Activated T-cell treated with anti-CD3 and anti-CD28 coated beads, Interleukin-2, amount 50 U/mL, for 24 hours (primary cell): ENCODE results near the gene SLC66A2.

Experiments used
- DNase-seq: peaks from one replicate; pipeline ENCODE4 v3.0.0-alpha.2; 2020
- H3K27ac Mint-ChIP-seq: 2 replicates; pipeline ENCODE4 v1.8.0; 2020; ENCODE audit warnings: mild to moderate bottlenecking, mixed read lengths
- H3K27me3 Mint-ChIP-seq: 2 replicates; pipeline ENCODE4 v1.8.0; 2020; ENCODE audit warnings: mixed read lengths
- H3K36me3 Mint-ChIP-seq: 2 replicates; pipeline ENCODE4 v1.8.0; 2020; ENCODE audit warnings: low read depth, mixed read lengths
- H3K4me1 Mint-ChIP-seq: 2 replicates; pipeline ENCODE4 v1.8.0; 2020; ENCODE audit warnings: low read depth, mixed read lengths
- H3K4me3 Mint-ChIP-seq: 2 replicates; pipeline ENCODE4 v1.8.0; 2020; ENCODE audit warnings: mild to moderate bottlenecking, moderate library complexity, mixed read lengths
- H3K9me3 Mint-ChIP-seq: 2 replicates; pipeline ENCODE4 v1.8.0; 2020; ENCODE audit warnings: mixed read lengths

Gene SLC66A2

GRCh38 chr18:79927607-79928562 is 23.6 kb downstream of the SLC66A2 start:
- peak; percentile 19 for DNase-seq
- Mint-ChIP-seq H3K27ac (no peak overlapping the region), H3K9me3 (peaks cover 28% of the 10 kb centered on the region), H3K4me1 (no peaks in the 10 kb centered on the region), H3K27me3 (no peaks in the 10 kb centered on the region), H3K4me3 (no peak overlapping the region), H3K36me3 (peaks cover 86% of the 10 kb centered on the region)

GRCh38 chr18:79926715-79927606 is 24.5 kb downstream of the SLC66A2 start:
- Mint-ChIP-seq H3K9me3 (peaks cover 22% of the 10 kb centered on the region), H3K36me3 (peaks cover 80% of the 10 kb centered on the region), H3K4me3 (no peak overlapping the region), H3K4me1 (no peaks in the 10 kb centered on the region), H3K27ac (no peak overlapping the region), H3K27me3 (no peaks in the 10 kb centered on the region)
- no peak for DNase-seq

GRCh38 chr18:79926306-79926705 is 25.1 kb downstream of the SLC66A2 start:
- Mint-ChIP-seq H3K9me3 (peaks cover 20% of the 10 kb centered on the region), H3K36me3 (peaks cover 78% of the 10 kb centered on the region), H3K27me3 (no peaks in the 10 kb centered on the region), H3K27ac (no peak overlapping the region), H3K4me3 (no peak overlapping the region), H3K4me1 (no peaks in the 10 kb centered on the region)
- DNase-seq = no peak

- DNase-seq = peak; percentile 14
- H3K4me1 Mint-ChIP-seq = no peaks in the 10 kb centered on the region
- H3K9me3 Mint-ChIP-seq = peaks cover 13% of the 10 kb centered on the region
- H3K27me3 Mint-ChIP-seq = no peaks in the 10 kb centered on the region
- H3K4me3 Mint-ChIP-seq = no peak overlapping the region
- no peak overlapping the region for H3K27ac Mint-ChIP-seq
- peaks cover 68% of the 10 kb centered on the region for H3K36me3 Mint-ChIP-seq
Observed at GRCh38 chr18:79924814-79925731, 26.4 kb downstream of the SLC66A2 start.

GRCh38 chr18:79923896-79924585 is 27.4 kb downstream of the SLC66A2 start:
- no peak for DNase-seq
- H3K4me1 Mint-ChIP-seq = no peaks in the 10 kb centered on the region
- H3K9me3 Mint-ChIP-seq = peaks cover 2% of the 10 kb centered on the region
- H3K27me3 Mint-ChIP-seq = no peaks in the 10 kb centered on the region
- no peak overlapping the region for H3K27ac Mint-ChIP-seq
- peaks cover 60% of the 10 kb centered on the region for H3K36me3 Mint-ChIP-seq
- no peak overlapping the region for H3K4me3 Mint-ChIP-seq

- no peaks in the 10 kb centered on the region for H3K27me3 Mint-ChIP-seq
- no peak overlapping the region for H3K4me3 Mint-ChIP-seq
- no peaks in the 10 kb centered on the region for H3K9me3 Mint-ChIP-seq
- no peaks in the 10 kb centered on the region for H3K4me1 Mint-ChIP-seq
- no peak overlapping the region for H3K27ac Mint-ChIP-seq
- peaks cover 55% of the 10 kb centered on the region for H3K36me3 Mint-ChIP-seq
- no peak for DNase-seq
Observed at GRCh38 chr18:79922971-79923411, 28.5 kb downstream of the SLC66A2 start.

DNA sequence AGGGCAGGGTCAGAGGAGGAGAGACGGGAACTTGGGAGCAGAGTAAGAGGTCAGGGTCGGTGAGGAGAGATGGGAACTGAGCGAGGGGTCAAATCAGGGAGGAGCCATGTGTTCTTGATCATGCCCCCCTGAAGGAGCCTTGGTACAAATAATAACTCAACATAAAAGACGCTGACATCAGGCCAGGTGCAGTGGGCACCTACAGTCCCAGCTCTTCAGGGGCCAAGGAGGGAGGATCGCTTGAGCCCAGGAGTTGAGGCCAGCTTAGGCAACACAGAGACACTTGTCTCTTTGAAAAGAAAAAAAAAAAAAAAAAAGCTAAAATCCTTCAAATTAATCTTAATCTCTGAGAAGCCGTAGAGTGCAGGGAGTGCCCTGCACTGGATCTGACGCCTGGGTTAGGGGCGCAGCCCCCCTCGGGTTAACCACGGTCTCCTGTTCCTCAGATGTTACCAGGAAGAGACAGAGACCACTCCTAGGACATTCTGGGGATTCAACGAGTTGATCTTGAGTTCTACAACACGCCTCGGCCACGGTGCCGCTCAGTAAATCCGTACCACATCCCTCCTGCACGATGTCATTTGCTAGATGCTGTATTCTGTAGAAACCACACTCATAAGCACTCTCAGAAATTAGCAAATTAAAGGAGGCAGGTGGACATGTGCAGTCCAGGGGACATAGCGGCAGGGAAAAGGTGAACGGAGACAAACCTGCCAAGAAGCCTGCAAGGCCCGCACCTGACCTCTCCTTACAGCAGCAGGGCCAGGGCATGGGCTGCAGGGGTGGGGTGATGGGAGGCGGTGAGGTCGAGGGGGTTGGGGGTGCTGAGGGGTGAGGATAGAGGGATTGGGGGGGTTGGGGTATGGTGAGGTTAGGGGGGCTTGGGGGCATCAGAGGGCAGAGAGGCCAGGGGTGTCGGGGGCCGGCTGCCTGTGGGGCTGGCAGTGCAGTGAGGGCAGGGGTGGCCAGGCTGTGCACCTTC is 29.2 kb downstream of the SLC66A2 start:
- no peak overlapping the region for H3K27ac Mint-ChIP-seq
- peak; percentile 14 for DNase-seq
- no peaks in the 10 kb centered on the region for H3K4me1 Mint-ChIP-seq
- H3K27me3 Mint-ChIP-seq = no peaks in the 10 kb centered on the region
- H3K9me3 Mint-ChIP-seq = no peaks in the 10 kb centered on the region
- no peak overlapping the region for H3K4me3 Mint-ChIP-seq
- H3K36me3 Mint-ChIP-seq = peaks cover 56% of the 10 kb centered on the region

GRCh38 chr18:79919089-79919488 is 32.4 kb downstream of the SLC66A2 start:
- no peaks in the 10 kb centered on the region for H3K27me3 Mint-ChIP-seq
- H3K27ac Mint-ChIP-seq = no peak overlapping the region
- no peak overlapping the region for H3K4me3 Mint-ChIP-seq
- no peaks in the 10 kb centered on the region for H3K9me3 Mint-ChIP-seq
- H3K4me1 Mint-ChIP-seq = peaks cover 4% of the 10 kb centered on the region
- H3K36me3 Mint-ChIP-seq = peaks cover 53% of the 10 kb centered on the region
- peak; percentile 23 for DNase-seq

DNA sequence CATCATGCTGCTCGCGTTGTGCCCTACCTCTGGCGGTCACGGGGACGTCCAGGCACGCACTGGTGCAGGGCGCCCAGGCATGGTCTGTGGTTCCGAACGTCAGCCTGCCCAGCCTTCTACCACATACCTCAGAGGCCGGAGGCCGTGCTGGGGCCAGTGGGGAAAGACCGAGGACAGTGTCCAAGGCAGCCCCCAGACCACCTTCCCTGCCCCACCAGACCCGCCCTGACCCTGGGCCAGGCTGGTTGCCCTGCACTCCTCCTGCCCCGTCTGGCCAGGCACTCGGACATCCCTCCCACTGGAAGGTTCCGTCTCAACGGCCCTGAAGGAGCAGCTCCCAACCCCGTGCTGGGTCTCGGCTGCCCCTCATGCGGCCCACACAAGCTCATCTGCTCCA is 32.8 kb downstream of the SLC66A2 start:
- Mint-ChIP-seq H3K4me1 (peaks cover 8% of the 10 kb centered on the region), H3K9me3 (no peaks in the 10 kb centered on the region), H3K36me3 (peaks cover 52% of the 10 kb centered on the region), H3K4me3 (no peak overlapping the region), H3K27ac (no peak overlapping the region), H3K27me3 (no peaks in the 10 kb centered on the region)
- DNase-seq = no peak

GRCh38 chr18:79917853-79918614 is 33.4 kb downstream of the SLC66A2 start:
- Mint-ChIP-seq H3K4me3 (no peak overlapping the region), H3K27me3 (no peaks in the 10 kb centered on the region), H3K36me3 (peaks cover 53% of the 10 kb centered on the region), H3K4me1 (peaks cover 14% of the 10 kb centered on the region), H3K27ac (no peak overlapping the region), H3K9me3 (no peaks in the 10 kb centered on the region)
- DNase-seq = no peak

- Mint-ChIP-seq H3K27ac (no peak overlapping the region), H3K36me3 (peaks cover 56% of the 10 kb centered on the region)
- peak; percentile 23 for DNase-seq
Observed at GRCh38 chr18:79917169-79917852, 34.1 kb downstream of the SLC66A2 start.

More at GRCh38 chr18:79917169-79917852, 34.1 kb downstream of the SLC66A2 start:
- no peaks in the 10 kb centered on the region for H3K9me3 Mint-ChIP-seq
- peaks cover 20% of the 10 kb centered on the region for H3K4me1 Mint-ChIP-seq
- no peak overlapping the region for H3K4me3 Mint-ChIP-seq
- H3K27me3 Mint-ChIP-seq = no peaks in the 10 kb centered on the region
